ENCODE measurements around the gene TMEM41B. TPM values are rescaled to one million over a fixed set of nuclear protein-coding genes. Genes with fewer than 3 reads are reported as not detected.
A peak's percentile ranks its signal among the peaks of the same experiment; 100 is the strongest.
"Not testable (repeated sequence)": the region's sequence is repeated elsewhere in the genome, so short reads cannot be mapped to it uniquely, and the experiment has no call there.

The TMEM41B gene, protein sequence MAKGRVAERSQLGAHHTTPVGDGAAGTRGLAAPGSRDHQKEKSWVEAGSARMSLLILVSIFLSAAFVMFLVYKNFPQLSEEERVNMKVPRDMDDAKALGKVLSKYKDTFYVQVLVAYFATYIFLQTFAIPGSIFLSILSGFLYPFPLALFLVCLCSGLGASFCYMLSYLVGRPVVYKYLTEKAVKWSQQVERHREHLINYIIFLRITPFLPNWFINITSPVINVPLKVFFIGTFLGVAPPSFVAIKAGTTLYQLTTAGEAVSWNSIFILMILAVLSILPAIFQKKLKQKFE
- total RNA-seq (2022) (103 and 110 TPM in 2 replicates), Bru-seq, nascent RNA (percentile 92 among the genes with signal in this experiment), BruChase-seq, experiment 1, labeled RNA remaining after a 2-hour chase (percentile 97 among the genes with signal in this experiment), BruChase-seq, experiment 2, labeled RNA remaining after a 6-hour chase (percentile 98 among the genes with signal in this experiment)
- long read RNA-seq, transcript TMEM41B-205 (3 exons, 723 nt), result minor isoform, 10 of 122 reads
- long read RNA-seq, transcript TMEM41B-204 (7 exons, 3,968 nt), result major isoform, 83 of 122 reads
- long read RNA-seq, partial matches to known transcripts, result 2 of 122 reads
- long read RNA-seq, other reads (novel, unspliced or antisense), result 23 of 122 reads

- no peaks in the 10 kb centered on the region for H3K9me3 Mint-ChIP-seq (ENCODE audit: unreplicated experiment)
- Histone ChIP-seq H3K9me3 (no peaks in the 10 kb centered on the region), H3K4me1 (peaks cover 38% of the 10 kb centered on the region), H3K36me3 (ENCODE audit: control insufficient read depth, insufficient read depth, low read length) (no peaks in the 10 kb centered on the region; the same call in 1 of the 2 replicates), H3K4me3 (ENCODE audit: low read depth, low read length) (peak within 1 kb of the TSS; percentile 98), H3K27me3 (replicated peaks; ENCODE audit: control insufficient read depth, insufficient read depth, low read length) (no peaks in the 10 kb centered on the region)
- intact Hi-C loops (cut with micrococcal nuclease; ENCODE audit: unreplicated experiment), result loop anchor here (1.0 to 5.0 kb wide), 4 partner anchors 37 to 146 kb away; partner anchors contain the start of gene ZNF143
- H3K27ac Mint-ChIP-seq (ENCODE audit: unreplicated experiment), result peak within 1 kb of the TSS; percentile 99
- H3K4me3 Mint-ChIP-seq (ENCODE audit: unreplicated experiment), result peak within 1 kb of the TSS; percentile 87
- peaks cover 19% of the 10 kb centered on the region for H3K36me3 Mint-ChIP-seq (ENCODE audit: insufficient read depth, unreplicated experiment)
- ChIA-PET CTCF (interaction anchor here (1.1 kb wide), 1 partner anchor 71 kb away, joined by 4 read pairs; no protein-coding TSS in a partner anchor), POLR2A (interaction anchor here (0.6 to 1.7 kb wide), 5 partner anchors 41 to 254 kb away, joined by 3 to 11 read pairs (median 5); no protein-coding TSS in a partner anchor)
- no TSS peak for BruUV-seq (replicated peaks)
- H3K27me3 Mint-ChIP-seq (ENCODE audit: insufficient read depth, unreplicated experiment), result no peaks in the 10 kb centered on the region
- peak in 1 of 2 experiments; percentile 16 for TF ChIP-seq CTCF (IDR thresholded peaks at IDR 0.05; ENCODE audit: insufficient read depth in 1 of 2, low read depth in 1 of 2, low read length in 1 of 2, severe bottlenecking in 1 of 2, unreplicated experiment in 1 of 2)
- H3K4me1 Mint-ChIP-seq (ENCODE audit: low read depth, unreplicated experiment), result peaks cover 24% of the 10 kb centered on the region
- peak; percentile 98 to 99 for DNase-seq
These were observed at the start of gene TMEM41B for GRCh38 chr11:9314291-9315077. TMEM41B (minus strand) TSS chr11:9314593; CDS start chr11:9314441, 152 bp downstream.

DNA sequence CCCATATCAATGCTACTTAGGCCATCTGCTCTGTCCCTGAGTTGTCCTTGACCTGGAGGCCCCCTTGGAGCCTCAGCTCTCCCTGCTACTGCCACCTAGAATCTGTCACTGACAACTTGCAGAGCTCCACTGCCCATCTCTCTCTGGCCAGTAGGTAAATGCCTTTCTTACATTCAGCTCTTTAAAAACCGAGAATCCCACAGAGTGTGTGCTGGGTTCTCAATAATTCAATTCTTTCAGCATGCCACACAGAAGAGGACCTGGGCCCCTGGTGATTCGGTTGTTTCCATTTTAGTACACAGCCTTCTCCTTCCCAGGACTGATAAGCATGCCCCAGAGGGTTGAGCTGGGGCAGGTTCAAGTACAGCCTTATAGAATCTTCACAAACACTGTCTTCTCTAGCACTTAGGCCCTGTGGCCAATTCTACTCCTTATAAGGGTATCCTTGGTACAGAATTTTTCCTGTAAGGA lies 48.0 kb upstream of the TMEM41B start:
- intact Hi-C loops (cut with micrococcal nuclease; ENCODE audit: unreplicated experiment), result loop anchor here (2.0 to 5.0 kb wide), 3 partner anchors 95 to 205 kb away; partner anchors contain the start of genes DENND5A and ZNF143
- Mint-ChIP-seq H3K4me3 (ENCODE audit: unreplicated experiment) (peak overlapping the region; percentile 71), H3K4me1 (ENCODE audit: low read depth, unreplicated experiment) (peaks cover 17% of the 10 kb centered on the region), H3K9me3 (ENCODE audit: unreplicated experiment) (no peaks in the 10 kb centered on the region), H3K27ac (ENCODE audit: unreplicated experiment) (peak overlapping the region; percentile 96), H3K36me3 (ENCODE audit: insufficient read depth, unreplicated experiment) (peaks cover 27% of the 10 kb centered on the region), H3K27me3 (ENCODE audit: insufficient read depth, unreplicated experiment) (no peaks in the 10 kb centered on the region)
- no TSS peak for BruUV-seq (replicated peaks)
- POLR2A ChIA-PET, result interaction anchor here (1.2 to 1.4 kb wide), 2 partner anchors 22 to 98 kb away, joined by 4 to 10 read pairs; partner anchors contain the start of genes IPO7 and ZNF143
- DNase-seq, result peak in 1 of 2 experiments; percentile 32
- Histone ChIP-seq H3K4me3 (ENCODE audit: low read depth, low read length) (no peak overlapping the region), H3K9me3 (no peaks in the 10 kb centered on the region), H3K36me3 (ENCODE audit: control insufficient read depth, insufficient read depth, low read length) (no peaks in the 10 kb centered on the region), H3K4me1 (peaks cover 31% of the 10 kb centered on the region), H3K27me3 (replicated peaks; ENCODE audit: control insufficient read depth, insufficient read depth, low read length) (no peaks in the 10 kb centered on the region)
- CTCF ChIA-PET, result no interaction called here
- TF ChIP-seq CTCF (IDR thresholded peaks at IDR 0.05; ENCODE audit: insufficient read depth in 1 of 2, low read depth in 1 of 2, low read length in 1 of 2, severe bottlenecking in 1 of 2, unreplicated experiment in 1 of 2), result no peak

- CTCF ChIA-PET; H3K27me3 Mint-ChIP-seq (ENCODE audit: insufficient read depth, unreplicated experiment); H3K4me3 ChIP-seq (ENCODE audit: low read depth, low read length); H3K27me3 ChIP-seq (replicated peaks; ENCODE audit: control insufficient read depth, insufficient read depth, low read length); H3K36me3 ChIP-seq (ENCODE audit: control insufficient read depth, insufficient read depth, low read length); POLR2A ChIA-PET; H3K4me3 Mint-ChIP-seq (ENCODE audit: unreplicated experiment); H3K9me3 ChIP-seq; DNase-seq; H3K9me3 Mint-ChIP-seq (ENCODE audit: unreplicated experiment); BruUV-seq (replicated peaks): not testable (repeated sequence)
- intact Hi-C loops (cut with micrococcal nuclease; ENCODE audit: unreplicated experiment), result loop anchor here (5.0 kb wide), 2 partner anchors 94 to 206 kb away; partner anchors contain the start of gene DENND5A
- H3K4me1 ChIP-seq, result peaks cover 31% of the 10 kb centered on the region
- Mint-ChIP-seq H3K27ac (ENCODE audit: unreplicated experiment) (peak overlapping the region; percentile 96), H3K4me1 (ENCODE audit: low read depth, unreplicated experiment) (peaks cover 17% of the 10 kb centered on the region), H3K36me3 (ENCODE audit: insufficient read depth, unreplicated experiment) (peaks cover 27% of the 10 kb centered on the region)
These were observed 46.6 kb upstream of the TMEM41B start for GRCh38 chr11:9360862-9361622.
